ENCODE data around the gene CHST4. TPM values are rescaled to one million over a fixed set of nuclear protein-coding genes. Genes with fewer than 3 reads are reported as not detected.
"Not testable (repeated sequence)": the region's sequence is repeated elsewhere in the genome, so short reads cannot be mapped to it uniquely, and the experiment has no call there.

The CHST4 gene
- total RNA-seq, 1 experiment from 2014 or later, result not detected

DNA sequence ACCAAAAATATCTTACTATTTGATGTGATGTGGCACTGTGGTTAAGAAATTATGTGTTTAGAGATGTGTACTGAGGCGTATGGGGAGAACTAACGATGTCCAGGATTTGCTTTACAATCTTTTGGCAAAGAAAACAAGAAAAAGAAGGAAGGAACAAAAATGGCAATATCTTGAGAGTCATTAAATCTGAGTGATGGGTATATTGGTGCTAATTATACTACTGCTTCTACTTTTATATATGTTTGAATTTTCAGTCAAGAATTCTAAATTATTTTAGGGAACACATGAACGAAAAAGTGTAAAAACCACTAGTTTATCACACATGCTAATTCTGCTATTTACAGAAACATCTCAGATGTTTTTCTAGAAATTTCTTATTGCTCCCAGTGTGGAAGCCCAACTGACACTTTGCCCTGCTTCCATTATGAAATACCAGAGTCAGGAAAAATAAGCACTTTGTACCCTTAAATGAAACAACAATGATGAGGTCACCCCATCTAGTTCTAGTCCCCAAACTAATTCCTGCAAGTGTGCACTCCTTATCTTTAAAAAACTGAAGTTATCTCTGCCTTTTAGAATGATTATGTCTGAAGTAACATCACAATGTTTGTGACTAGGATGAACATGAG, 31.8 kb downstream of the CHST4 start:
- CTCF ChIA-PET, result no interaction called here
- no peak for ATAC-seq

DNA sequence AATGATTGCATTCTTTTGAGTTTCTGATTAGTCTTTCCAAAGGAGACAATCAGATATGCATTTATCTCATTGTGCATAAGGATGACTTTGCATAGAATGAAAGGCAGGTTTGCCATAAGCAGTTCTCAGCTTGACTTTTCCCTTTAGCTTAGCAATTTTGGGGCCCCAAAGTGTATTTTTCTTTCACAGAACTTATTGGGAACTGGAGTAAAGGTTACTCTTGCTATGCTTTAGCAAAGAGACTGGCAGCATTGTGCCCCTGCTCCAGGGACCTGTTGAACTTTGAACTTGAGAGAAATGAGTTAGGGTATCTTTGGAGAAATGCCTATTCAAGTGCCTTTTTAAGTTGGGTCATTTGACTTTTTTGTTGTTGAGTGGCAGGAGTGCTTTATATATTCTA, 33.6 kb downstream of the CHST4 start:
- no peaks in the 10 kb centered on the region for H3K79me2 ChIP-seq (ENCODE audit: low read length)
- no peak overlapping the region for H2AFZ ChIP-seq (ENCODE audit: low read length)
- H3F3A ChIP-seq (ENCODE audit: low read length, unreplicated experiment), result no peaks in the 10 kb centered on the region
- no peaks in the 10 kb centered on the region for H3K9me3 ChIP-seq (ENCODE audit: low read length)
- no peak overlapping the region for H3K4me3 ChIP-seq (ENCODE audit: low read length)
- CTCF ChIA-PET, result no interaction called here
- no peak overlapping the region for H3K4me2 ChIP-seq (ENCODE audit: low read length)
- no TSS peak for BruUV-seq (replicated peaks)
- ATAC-seq (no peak), DNase-seq (no peak)
- intact Hi-C loops (cut with micrococcal nuclease), result no loop called here
- POLR2A ChIA-PET (ENCODE audit: unreplicated experiment), result no interaction called here
- no peak overlapping the region for H3K27ac ChIP-seq (ENCODE audit: low read length)
- TF ChIP-seq EZH2phosphoT487 (IDR thresholded peaks at IDR 0.05; ENCODE audit: borderline replicate concordance, low read length) (no peak), EZH2 (IDR thresholded peaks at IDR 0.05; ENCODE audit: low read length, unreplicated experiment) (no peak)
- TF ChIP-seq, protein P1, sequence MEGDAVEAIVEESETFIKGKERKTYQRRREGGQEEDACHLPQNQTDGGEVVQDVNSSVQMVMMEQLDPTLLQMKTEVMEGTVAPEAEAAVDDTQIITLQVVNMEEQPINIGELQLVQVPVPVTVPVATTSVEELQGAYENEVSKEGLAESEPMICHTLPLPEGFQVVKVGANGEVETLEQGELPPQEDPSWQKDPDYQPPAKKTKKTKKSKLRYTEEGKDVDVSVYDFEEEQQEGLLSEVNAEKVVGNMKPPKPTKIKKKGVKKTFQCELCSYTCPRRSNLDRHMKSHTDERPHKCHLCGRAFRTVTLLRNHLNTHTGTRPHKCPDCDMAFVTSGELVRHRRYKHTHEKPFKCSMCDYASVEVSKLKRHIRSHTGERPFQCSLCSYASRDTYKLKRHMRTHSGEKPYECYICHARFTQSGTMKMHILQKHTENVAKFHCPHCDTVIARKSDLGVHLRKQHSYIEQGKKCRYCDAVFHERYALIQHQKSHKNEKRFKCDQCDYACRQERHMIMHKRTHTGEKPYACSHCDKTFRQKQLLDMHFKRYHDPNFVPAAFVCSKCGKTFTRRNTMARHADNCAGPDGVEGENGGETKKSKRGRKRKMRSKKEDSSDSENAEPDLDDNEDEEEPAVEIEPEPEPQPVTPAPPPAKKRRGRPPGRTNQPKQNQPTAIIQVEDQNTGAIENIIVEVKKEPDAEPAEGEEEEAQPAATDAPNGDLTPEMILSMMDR (conservative IDR thresholded peaks at IDR 0.05; ENCODE audit: low read depth, low read length), result no peak
- H4K20me1 ChIP-seq (ENCODE audit: low read length), result no peaks in the 10 kb centered on the region
- H3K9ac ChIP-seq (ENCODE audit: low read length), result no peak overlapping the region
- no peaks in the 10 kb centered on the region for H3K27me3 ChIP-seq (ENCODE audit: low read length)
- peaks cover 4% of the 10 kb centered on the region; the same call in 1 of the 2 replicates for H3K4me1 ChIP-seq (ENCODE audit: insufficient read depth, low read length)
- no peaks in the 10 kb centered on the region for H3K9me2 ChIP-seq (replicated peaks; ENCODE audit: low read length)
- H3K36me3 ChIP-seq (ENCODE audit: low read depth, low read length), result no peaks in the 10 kb centered on the region

More for the DNA sequence above, 31.8 kb downstream of the CHST4 start:
- no TSS peak for BruUV-seq (replicated peaks)
- DNase-seq, result no peak
- Histone ChIP-seq H2AFZ (ENCODE audit: low read length) (no peak overlapping the region), H3K79me2 (ENCODE audit: low read length) (no peaks in the 10 kb centered on the region), H3K9me2 (replicated peaks; ENCODE audit: low read length) (no peaks in the 10 kb centered on the region), H3K4me3 (ENCODE audit: low read length) (no peak overlapping the region), H3K4me1 (ENCODE audit: insufficient read depth, low read length) (no peaks in the 10 kb centered on the region), H4K20me1 (ENCODE audit: low read length) (no peaks in the 10 kb centered on the region), H3K27ac (ENCODE audit: low read length) (no peak overlapping the region), H3K9ac (ENCODE audit: low read length) (no peak overlapping the region), H3K4me2 (ENCODE audit: low read length) (no peak overlapping the region), H3K36me3 (ENCODE audit: low read depth, low read length) (no peaks in the 10 kb centered on the region), H3K27me3 (ENCODE audit: low read length) (no peaks in the 10 kb centered on the region), H3F3A (ENCODE audit: low read length, unreplicated experiment) (no peaks in the 10 kb centered on the region), H3K9me3 (ENCODE audit: low read length) (no peaks in the 10 kb centered on the region)
- intact Hi-C loops (cut with micrococcal nuclease), result no loop called here
- TF ChIP-seq EZH2phosphoT487 (IDR thresholded peaks at IDR 0.05; ENCODE audit: borderline replicate concordance, low read length), result no peak
- TF ChIP-seq, protein P1 (conservative IDR thresholded peaks at IDR 0.05; ENCODE audit: low read depth, low read length), result no peak
- no peak for TF ChIP-seq EZH2 (IDR thresholded peaks at IDR 0.05; ENCODE audit: low read length, unreplicated experiment)
- POLR2A ChIA-PET (ENCODE audit: unreplicated experiment), result no interaction called here

DNA sequence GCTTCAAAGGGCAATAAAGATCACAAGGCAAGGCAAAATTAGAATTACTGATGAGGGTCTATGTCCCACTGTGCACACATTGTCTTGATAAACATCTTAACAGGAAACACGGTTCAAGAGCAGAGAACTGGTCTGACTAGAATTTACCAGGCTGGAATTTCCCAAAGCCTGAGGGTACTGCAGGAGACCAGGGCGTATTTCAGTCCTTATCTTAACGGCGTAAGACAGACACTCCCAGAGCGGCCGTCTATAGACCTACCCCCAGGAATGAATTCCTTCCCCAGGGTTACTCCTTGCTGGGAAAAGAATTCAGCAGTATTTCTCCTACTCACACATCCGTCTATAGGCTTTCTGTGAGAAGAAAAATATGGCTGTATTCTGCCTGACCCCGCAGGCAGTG, 35.7 kb downstream of the CHST4 start:
- H2AFZ ChIP-seq (ENCODE audit: low read length); H4K20me1 ChIP-seq (ENCODE audit: low read length); POLR2A ChIA-PET (ENCODE audit: unreplicated experiment); H3K9ac ChIP-seq (ENCODE audit: low read length); H3K9me3 ChIP-seq (ENCODE audit: low read length); H3K4me3 ChIP-seq (ENCODE audit: low read length); BruUV-seq (replicated peaks); H3F3A ChIP-seq (ENCODE audit: low read length, unreplicated experiment); H3K9me2 ChIP-seq (replicated peaks; ENCODE audit: low read length); H3K4me2 ChIP-seq (ENCODE audit: low read length); CTCF ChIA-PET; H3K27ac ChIP-seq (ENCODE audit: low read length); H3K27me3 ChIP-seq (ENCODE audit: low read length); H3K79me2 ChIP-seq (ENCODE audit: low read length); intact Hi-C loops (cut with micrococcal nuclease); DNase-seq; ATAC-seq; H3K36me3 ChIP-seq (ENCODE audit: low read depth, low read length): not testable (repeated sequence)
- H3K4me1 ChIP-seq (ENCODE audit: insufficient read depth, low read length), result peaks cover 11% of the 10 kb centered on the region

Data from PC-3 (cell line).